Caco-2 (cell line): ENCODE measurements around the gene RCC1. TPM values are rescaled to one million over a fixed set of nuclear protein-coding genes. Genes with fewer than 3 reads are reported as not detected.
"Not testable (repeated sequence)": the region's sequence is repeated elsewhere in the genome, so short reads cannot be mapped to it uniquely, and the experiment has no call there.

Experiments
- BruUV-seq: library from RNA; stranded (reverse); fragments of 400-500 nt; replicated peaks from 2 replicates; lab custom pipeline; 2021; lab: Mats Ljungman, UMichigan
- CTCF ChIA-PET: fragments of 300-600 bp; sonication (Branson Sonifier 250); formaldehyde crosslinking; loops from one replicate; lab custom pipeline; 2022; ENCODE audit warnings: antibody characterized with exemption; lab: Charles Lee
- POLR2A ChIA-PET: fragments of 300-600 bp; sonication (Branson Sonifier 250); formaldehyde crosslinking; loops from one replicate; lab custom pipeline; 2022; ENCODE audit warnings: antibody characterized with exemption; lab: Charles Lee
- DNase-seq, 2 experiments: peaks; one replicate each; pipeline versions ENCODE4 v3.0.0 to v3.0.0-alpha.2; 2020 to 2022
- H3K27me3 ChIP-seq: replicated peaks from 2 replicates; pipeline ENCODE4 v1.6.0; 2011; ENCODE audit warnings: low read length; ENCODE audit not compliant: control insufficient read depth, insufficient read depth
- H3K36me3 ChIP-seq: 2 replicates; pipeline ENCODE4 v1.5.1; 2011; ENCODE audit warnings: low read length; ENCODE audit not compliant: control insufficient read depth, insufficient read depth
- H3K4me1 ChIP-seq: fragments of 250-450 bp; sonication (Bioruptor Pico); 2 replicates; pipeline ENCODE4 v1.5.1; 2020; ENCODE audit warnings: mild to moderate bottlenecking
- H3K4me3 ChIP-seq: 2 replicates; pipeline ENCODE4 v1.5.1; 2011; ENCODE audit warnings: low read depth, mild to moderate bottlenecking, control low read depth, low read length
- H3K9me3 ChIP-seq: fragments of 250-450 bp; sonication (Bioruptor Pico); 2 replicates; pipeline ENCODE4 v1.5.1; 2020; ENCODE audit warnings: mild to moderate bottlenecking, moderate library complexity
- H3K27ac Mint-ChIP-seq: one replicate; pipeline ENCODE4 v1.8.0; 2022; ENCODE audit warnings: mixed read lengths; ENCODE audit not compliant: unreplicated experiment
- H3K27me3 Mint-ChIP-seq: one replicate; pipeline ENCODE4 v1.8.0; 2022; ENCODE audit warnings: mixed read lengths; ENCODE audit not compliant: insufficient read depth, unreplicated experiment
- H3K36me3 Mint-ChIP-seq: one replicate; pipeline ENCODE4 v1.8.0; 2022; ENCODE audit warnings: mild to moderate bottlenecking, mixed read lengths; ENCODE audit not compliant: insufficient read depth, unreplicated experiment
- H3K4me1 Mint-ChIP-seq: one replicate; pipeline ENCODE4 v1.8.0; 2022; ENCODE audit warnings: low read depth, mixed read lengths; ENCODE audit not compliant: unreplicated experiment
- H3K4me3 Mint-ChIP-seq: one replicate; pipeline ENCODE4 v1.8.0; 2022; ENCODE audit warnings: mild to moderate bottlenecking, moderate library complexity, mixed read lengths; ENCODE audit not compliant: unreplicated experiment
- H3K9me3 Mint-ChIP-seq: one replicate; pipeline ENCODE4 v1.8.0; 2022; ENCODE audit warnings: mixed read lengths; ENCODE audit not compliant: unreplicated experiment
- CTCF ChIP-seq, 2 experiments: fragments of 200-600 bp in 1 of 2; IDR thresholded peaks; 1 replicate in 1 of 2; 2 replicates in 1 of 2; pipeline versions ENCODE4 v1.5.1 to v1.8.0; 2011 to 2022; ENCODE audit warnings: antibody characterized with exemption in 1 of 2, control low read depth in 1 of 2, inconsistent platforms in 1 of 2, low read depth in 1 of 2, low read length in 1 of 2, mild to moderate bottlenecking in 1 of 2, moderate library complexity in 1 of 2; ENCODE audit not compliant: insufficient read depth in 1 of 2, severe bottlenecking in 1 of 2, unreplicated experiment in 1 of 2
- intact Hi-C: fragments of 100-400 bp; cut with micrococcal nuclease; formaldehyde crosslinking; loops from one replicate; pipeline ENCODE4 v1.10.0; 2022; ENCODE audit not compliant: unreplicated experiment
- total RNA-seq: library from RNA; stranded (reverse); gene quantifications from 2 replicates; pipeline ENCODE4 v1.2.3, GENCODE V29; 2022

Gene RCC1
- total RNA-seq, 1 experiment from 2014 or later = 52.1 TPM

GRCh38 chr1:28518745-28519341 lies 13.0 kb downstream of the RCC1 start:
- H3K9me3 ChIP-seq = no peaks in the 10 kb centered on the region
- H3K9me3 Mint-ChIP-seq = no peaks in the 10 kb centered on the region
- peak; percentile 34 to 60 for DNase-seq
- H3K36me3 ChIP-seq = no peaks in the 10 kb centered on the region
- peak overlapping the region; percentile 78 for H3K4me3 ChIP-seq
- peaks cover 70% of the 10 kb centered on the region for H3K36me3 Mint-ChIP-seq
- intact Hi-C loops = loop anchor here (1.0 to 2.0 kb wide), 2 partner anchors 62 to 83 kb away; no protein-coding TSS in a partner anchor
- no peaks in the 10 kb centered on the region for H3K27me3 Mint-ChIP-seq
- ChIA-PET CTCF (interaction anchor here (0.6 to 1.2 kb wide), 3 partner anchors 62 to 1524 kb away, joined by 3 to 5 read pairs (median 4); no protein-coding TSS in a partner anchor), POLR2A (interaction anchor here (0.6 to 1.2 kb wide), 8 partner anchors 12 to 359 kb away, joined by 3 to 12 read pairs (median 6); partner anchors contain the start of gene RAB42)
- TF ChIP-seq CTCF (IDR thresholded peaks at IDR 0.05; ENCODE audit: insufficient read depth in 1 of 2, low read depth in 1 of 2, low read length in 1 of 2, severe bottlenecking in 1 of 2, unreplicated experiment in 1 of 2) = no peak
- peaks cover 12% of the 10 kb centered on the region for H3K4me1 Mint-ChIP-seq
- no peaks in the 10 kb centered on the region for H3K27me3 ChIP-seq
- H3K4me3 Mint-ChIP-seq = peak overlapping the region; percentile 87
- BruUV-seq = TSS peak; percentile 35
- no peaks in the 10 kb centered on the region for H3K4me1 ChIP-seq
- H3K27ac Mint-ChIP-seq = peak overlapping the region; percentile 91

GRCh38 chr1:28519946-28520725 lies 14.3 kb downstream of the RCC1 start:
- Mint-ChIP-seq H3K4me1 (peaks cover 25% of the 10 kb centered on the region), H3K9me3 (no peaks in the 10 kb centered on the region), H3K36me3 (peaks cover 63% of the 10 kb centered on the region), H3K27ac (no peak overlapping the region), H3K4me3 (peak overlapping the region; percentile 42), H3K27me3 (no peaks in the 10 kb centered on the region)
- Histone ChIP-seq H3K4me1 (peaks cover 9% of the 10 kb centered on the region), H3K27me3 (no peaks in the 10 kb centered on the region), H3K4me3 (no peak overlapping the region), H3K36me3 (no peaks in the 10 kb centered on the region), H3K9me3 (no peaks in the 10 kb centered on the region)
- CTCF ChIA-PET = no interaction called here
- BruUV-seq = no TSS peak
- POLR2A ChIA-PET = interaction anchor here (0.6 kb wide), 2 partner anchors 123 to 217 kb away, joined by 5 to 7 read pairs; partner anchors contain the start of genes TAF12 and YTHDF2
- no peak for TF ChIP-seq CTCF (IDR thresholded peaks at IDR 0.05; ENCODE audit: insufficient read depth in 1 of 2, low read depth in 1 of 2, low read length in 1 of 2, severe bottlenecking in 1 of 2, unreplicated experiment in 1 of 2)
- intact Hi-C loops = loop anchor here (2.0 kb wide), 1 partner anchor 61 kb away; no protein-coding TSS in a partner anchor
- no peak for DNase-seq

- peaks cover 25% of the 10 kb centered on the region for H3K4me1 Mint-ChIP-seq
- peaks cover 16% of the 10 kb centered on the region for H3K4me1 ChIP-seq
These were observed 15.0 kb downstream of the RCC1 start for GRCh38 chr1:28520796-28521195.

More at GRCh38 chr1:28520796-28521195, 15.0 kb downstream of the RCC1 start:
- H3K9me3 ChIP-seq, H3K9me3 Mint-ChIP-seq, BruUV-seq, H3K27me3 Mint-ChIP-seq, H3K27me3 ChIP-seq, H3K27ac Mint-ChIP-seq, DNase-seq, H3K4me3 Mint-ChIP-seq, intact Hi-C loops, H3K36me3 ChIP-seq, H3K4me3 ChIP-seq, CTCF ChIA-PET: not testable (repeated sequence)
- POLR2A ChIA-PET = interaction anchor here (0.6 kb wide), 2 partner anchors 122 to 216 kb away, joined by 5 to 7 read pairs; partner anchors contain the start of genes TAF12 and YTHDF2
- H3K36me3 Mint-ChIP-seq = peaks cover 56% of the 10 kb centered on the region
